NCI-H510A treated with DMSO at 0.1 percent for 48 hours (cell line): ENCODE results near the gene RENBP.

Experiments used
- DNase-seq: peaks from one replicate; lab custom pipeline; 2025; lab: John Stamatoyannopoulos, UW

RENBP gene

DNA sequence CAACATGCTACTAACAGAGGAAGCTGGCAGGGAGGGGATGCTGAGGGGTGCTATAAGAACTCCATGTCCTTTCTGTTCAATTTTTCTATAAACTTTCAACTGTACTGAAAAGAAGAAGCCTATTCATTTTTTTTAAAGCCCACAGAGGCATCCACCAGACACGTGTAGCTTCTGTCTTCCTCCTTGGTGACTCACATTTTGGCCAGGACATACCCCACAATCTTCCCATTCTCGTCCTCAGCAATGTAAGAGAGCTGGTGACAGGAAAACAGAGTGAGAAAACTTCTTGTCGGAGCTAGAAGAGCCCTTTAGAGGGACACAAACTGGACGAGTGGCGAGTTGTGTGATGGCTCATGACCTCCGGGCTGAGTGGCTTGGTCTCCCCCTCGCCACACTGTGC, 10.7 kb downstream of the RENBP start:
- no peak for DNase-seq

DNA sequence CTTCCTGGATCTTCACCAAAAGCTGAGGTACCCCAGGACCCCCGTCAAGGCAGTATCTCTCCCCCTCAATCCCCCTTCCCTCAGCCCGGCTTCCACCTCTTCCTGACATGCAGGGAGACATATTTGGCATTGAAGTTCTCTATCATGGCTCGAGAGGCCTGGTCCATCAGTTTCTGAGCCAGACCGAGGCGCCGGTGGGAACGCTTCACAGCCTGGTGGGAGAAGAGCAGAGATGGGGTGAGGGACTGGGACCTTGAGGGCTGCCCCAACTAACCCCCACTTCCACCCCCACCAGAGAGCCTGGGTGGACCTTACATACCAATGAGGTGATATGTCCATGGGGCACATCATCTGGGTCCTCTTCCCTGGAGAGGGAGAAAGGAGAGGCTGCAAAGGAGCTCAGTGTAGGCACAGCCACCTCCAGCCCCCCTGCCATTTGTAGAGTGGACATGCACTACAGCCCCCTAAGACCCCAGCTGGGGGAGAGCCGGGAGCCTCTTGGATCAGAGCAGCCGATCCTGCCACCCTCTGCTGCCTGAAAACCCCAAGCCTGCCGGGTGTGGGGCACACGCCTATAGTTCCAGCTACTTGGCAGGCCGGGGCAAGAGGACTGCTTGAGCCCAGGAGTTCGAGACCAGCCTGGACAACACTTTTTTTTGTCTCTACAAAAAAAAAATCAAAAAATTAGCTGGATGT, 12.1 kb downstream of the RENBP start:
- no peak for DNase-seq

DNA sequence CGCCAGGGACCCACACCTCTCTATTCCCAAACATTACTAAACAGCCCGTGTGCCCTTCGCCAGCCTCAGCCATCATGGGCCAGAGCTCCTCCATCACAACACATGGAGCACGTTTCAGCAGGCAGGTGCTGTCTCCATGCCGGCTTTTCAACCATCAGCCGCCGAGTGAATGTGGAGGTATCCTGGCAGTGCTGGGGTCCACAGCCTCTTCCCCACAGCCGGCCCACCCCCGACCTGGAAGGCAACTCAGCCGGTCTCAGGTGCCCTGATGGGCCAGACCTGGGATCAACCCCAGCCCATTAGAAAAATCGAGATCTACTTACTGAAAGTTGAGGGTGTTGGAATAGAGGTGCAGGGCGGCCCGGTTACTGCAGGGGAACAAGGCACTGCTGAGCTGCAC, 12.7 kb downstream of the RENBP start:
- DNase-seq: no peak

GRCh38 chrX:153931151-153931550, 13.3 kb downstream of the RENBP start:
- DNase-seq: no peak

- DNase-seq: no peak
These were observed 14.2 kb downstream of the RENBP start for GRCh38 chrX:153930011-153930910.

DNA sequence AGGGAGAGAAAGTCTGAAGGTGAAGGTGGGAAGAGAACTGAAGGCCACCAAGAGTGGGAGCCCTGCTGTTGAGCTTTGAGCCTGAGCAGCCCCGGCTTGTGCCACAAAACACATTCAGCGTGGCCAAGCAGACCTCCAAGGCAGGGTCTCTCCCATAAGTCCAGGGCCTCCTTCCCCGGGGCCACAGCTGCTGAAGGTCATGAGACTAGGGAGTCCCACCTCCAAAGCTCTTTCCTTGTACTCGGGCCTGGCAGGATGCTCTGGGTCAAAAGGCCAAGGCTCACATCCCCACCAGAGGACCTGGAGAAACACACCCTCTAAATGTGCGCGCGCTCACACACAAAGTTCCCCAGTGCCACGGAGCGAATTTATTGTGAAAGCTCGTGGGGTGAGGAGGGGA, 14.9 kb downstream of the RENBP start:
- no peak for DNase-seq

DNA sequence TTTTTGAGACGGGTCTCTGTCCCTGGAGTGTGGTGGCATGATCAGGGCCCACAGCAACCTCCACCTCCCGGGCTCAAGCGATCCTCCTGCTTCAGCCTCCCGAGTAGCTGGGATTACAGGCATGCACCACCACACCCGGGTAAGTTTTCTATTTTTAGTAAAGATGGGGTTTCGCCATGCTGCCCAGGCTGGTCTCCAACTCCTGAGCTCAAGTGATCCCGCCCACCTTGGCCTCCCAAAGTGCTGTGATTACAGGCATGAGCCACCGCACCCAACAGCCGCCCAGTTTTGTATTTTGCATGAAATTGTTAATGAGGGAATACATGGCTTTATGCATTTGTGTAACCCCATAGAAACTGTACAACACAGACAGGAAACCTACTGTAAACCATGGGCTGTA, 15.6 kb downstream of the RENBP start:
- DNase-seq: no peak

DNA sequence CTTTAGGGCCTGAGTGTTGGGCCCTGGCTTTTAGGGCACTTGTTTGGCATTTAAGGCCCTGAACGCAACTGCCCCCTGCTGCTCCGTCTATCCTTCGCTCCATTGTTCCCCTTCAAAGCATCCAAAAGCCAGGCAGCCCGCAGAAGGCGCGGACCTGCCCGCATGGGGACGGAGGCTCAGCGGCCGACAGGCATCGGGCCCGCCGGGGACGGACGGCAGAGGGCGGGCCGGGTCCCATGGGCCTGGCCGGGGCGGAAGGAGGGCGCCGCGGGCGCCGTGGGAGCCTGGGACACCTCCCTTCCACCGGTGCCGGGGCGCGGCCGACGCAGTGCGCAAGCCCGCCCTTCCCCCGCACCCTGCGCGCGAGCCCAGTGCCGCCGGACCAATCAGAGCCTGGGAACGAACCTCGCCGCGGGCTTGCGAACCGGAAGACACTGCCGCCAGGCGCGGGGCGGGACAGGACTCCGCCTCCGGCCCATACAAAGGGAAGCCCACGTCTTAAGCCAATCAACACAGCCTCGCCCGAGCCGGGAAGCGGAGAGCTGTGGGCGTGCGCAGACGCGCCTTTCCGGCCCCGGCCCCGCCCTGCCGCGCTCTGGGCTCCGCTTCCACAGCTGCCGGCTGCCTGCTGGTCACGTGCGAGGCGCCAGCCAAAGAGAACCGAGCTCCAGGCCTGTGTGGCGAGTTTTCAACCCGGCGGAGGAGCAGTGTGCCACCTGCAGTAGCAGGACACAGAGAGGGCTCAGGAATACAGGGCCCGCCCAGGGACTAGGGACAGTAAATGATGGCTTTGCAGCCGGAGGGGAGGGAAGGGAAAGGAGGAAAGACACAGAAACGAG, 16.3 kb downstream of the RENBP start:
- peak; percentile 87 for DNase-seq

- no peak for DNase-seq
These were observed 16.8 kb downstream of the RENBP start for GRCh38 chrX:153927672-153927921.

- peak; percentile 17 for DNase-seq
These were observed 17.4 kb downstream of the RENBP start for GRCh38 chrX:153926858-153927671.

GRCh38 chrX:153926552-153926857, 17.9 kb downstream of the RENBP start:
- no peak for DNase-seq

GRCh38 chrX:153925739-153926551, 18.5 kb downstream of the RENBP start, which contains the start of gene ARHGAP4:
Gene ARHGAP4 (minus strand): TSS chrX:153926264. CDS start chrX:153926202, 62 bp downstream.
- DNase-seq: peak; percentile 19

DNA sequence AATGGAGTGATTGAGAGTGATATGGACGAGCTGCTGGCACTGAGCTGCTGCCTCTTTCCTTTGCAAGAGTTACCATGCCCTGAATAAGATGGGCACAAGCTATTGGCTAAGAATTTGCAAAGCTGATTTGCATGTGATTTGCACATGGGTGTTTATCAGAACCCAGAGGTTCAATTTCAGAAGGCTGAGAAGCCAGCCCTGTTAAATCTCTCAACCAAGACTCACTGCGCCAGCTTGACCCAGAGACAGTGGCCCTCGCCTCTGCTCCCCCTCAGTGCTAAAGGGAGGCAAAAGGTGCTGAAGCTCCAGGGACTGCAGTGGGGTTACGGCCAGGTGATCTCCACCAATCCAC, 19.1 kb downstream of the RENBP start:
- no peak for DNase-seq

DNA sequence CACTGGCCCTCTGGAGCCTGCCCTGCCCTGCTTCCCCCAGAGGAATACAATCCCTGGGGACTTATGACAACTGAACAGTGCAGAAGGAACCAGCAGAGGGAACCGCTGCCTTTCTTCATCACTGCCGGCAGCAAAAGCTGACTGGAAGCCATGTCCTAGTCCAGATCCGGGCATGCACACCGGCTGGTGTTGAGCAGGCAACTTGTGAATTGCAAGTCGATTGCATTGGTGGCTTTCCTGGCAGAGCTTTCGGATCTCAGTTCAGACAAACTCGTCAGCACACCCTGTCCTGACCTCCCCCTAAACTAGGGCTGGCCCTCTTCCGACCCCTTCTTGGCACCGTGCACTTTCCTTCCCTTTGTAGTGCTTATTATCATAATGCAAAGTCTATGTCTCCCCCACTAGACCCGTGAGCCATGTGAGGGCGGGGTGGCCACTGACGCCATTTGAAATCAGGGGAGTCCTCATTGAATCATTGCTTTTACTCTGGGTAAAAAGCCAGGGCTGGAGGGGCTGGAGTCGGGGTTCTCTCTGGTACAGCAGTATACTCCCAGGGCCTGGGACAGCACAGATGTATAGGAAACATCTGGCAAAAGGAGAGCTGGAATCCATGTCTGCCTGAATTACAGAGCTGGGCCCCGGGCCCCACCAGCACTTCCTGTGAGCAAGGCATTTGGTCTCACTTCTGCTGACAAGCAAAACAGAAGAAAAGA, 20.1 kb downstream of the RENBP start:
- peak; percentile 6 for DNase-seq

DNA sequence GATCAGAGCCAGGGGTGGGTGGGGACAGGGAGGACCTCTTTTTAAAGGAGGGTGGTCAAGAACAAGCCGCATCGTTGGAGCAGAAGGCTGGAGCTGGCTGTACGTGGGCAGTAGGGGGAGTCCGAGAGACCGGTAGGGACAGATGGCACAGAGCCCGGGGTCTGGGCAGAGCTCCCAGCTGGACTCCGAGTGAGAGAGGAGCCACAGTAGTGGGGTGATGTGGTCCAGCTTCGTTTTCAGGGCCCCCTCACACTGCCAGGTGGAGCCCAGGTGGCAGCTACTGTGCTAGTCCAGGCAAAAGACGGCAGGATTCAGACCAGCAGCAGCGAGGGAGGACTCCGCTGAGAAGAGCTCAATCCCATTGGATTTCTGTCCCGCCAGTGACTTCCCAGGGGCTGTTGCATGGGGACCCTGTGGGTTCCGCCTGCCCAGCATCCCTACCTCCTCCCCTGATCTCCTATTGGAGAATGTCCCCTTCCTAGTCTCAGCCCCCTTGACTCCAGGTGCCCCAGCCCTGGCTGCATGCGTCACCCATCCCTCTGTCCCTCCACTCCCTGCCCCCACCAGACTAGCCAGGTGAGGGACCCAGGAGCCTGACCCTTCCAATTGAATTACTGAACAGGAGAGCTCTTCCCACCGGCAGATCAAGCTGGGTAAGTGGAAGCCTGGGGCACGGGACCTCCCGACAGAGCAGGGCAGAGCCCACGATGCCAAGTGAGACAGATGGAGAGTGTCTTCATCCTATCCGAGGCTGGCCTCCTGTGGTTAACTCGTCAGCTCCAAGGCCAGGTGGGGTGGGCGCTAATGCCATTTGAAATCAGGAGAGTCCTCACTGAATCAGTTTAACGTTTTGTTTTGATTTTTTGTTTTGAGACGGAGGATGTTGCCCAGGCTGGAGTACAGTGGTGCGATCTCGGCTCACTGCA, 21.2 kb downstream of the RENBP start:
- no peak for DNase-seq

GRCh38 chrX:153921511-153922446, 22.7 kb downstream of the RENBP start:
- no peak for DNase-seq

GRCh38 chrX:153921070-153921469, 23.4 kb downstream of the RENBP start:
- DNase-seq: no peak

GRCh38 chrX:153920546-153920945, 23.9 kb downstream of the RENBP start:
- DNase-seq: no peak
